OCI-LY3 (cell line): ENCODE data around the gene PATJ.

Experiments used
- EZH2phosphoT487 ChIP-seq: fragments of 200-600 bp; shearing (Covaris generic); IDR thresholded peaks from 2 replicates; pipeline ENCODE4 v1.6.1; 2018; ENCODE audit warnings: antibody characterized with exemption, mixed run types, low read depth
- TF ChIP-seq, protein P1 (sequence below): fragments of 200-600, 300-600 bp; sonication (generic); IDR thresholded peaks from 2 replicates; pipeline ENCODE4 v1.5.1; 2014; ENCODE audit warnings: antibody characterized with exemption, low read length, low read depth

GRCh38 chr1:61782771-61783170, 40.5 kb downstream of the PATJ start:
- TF ChIP-seq, protein P1, sequence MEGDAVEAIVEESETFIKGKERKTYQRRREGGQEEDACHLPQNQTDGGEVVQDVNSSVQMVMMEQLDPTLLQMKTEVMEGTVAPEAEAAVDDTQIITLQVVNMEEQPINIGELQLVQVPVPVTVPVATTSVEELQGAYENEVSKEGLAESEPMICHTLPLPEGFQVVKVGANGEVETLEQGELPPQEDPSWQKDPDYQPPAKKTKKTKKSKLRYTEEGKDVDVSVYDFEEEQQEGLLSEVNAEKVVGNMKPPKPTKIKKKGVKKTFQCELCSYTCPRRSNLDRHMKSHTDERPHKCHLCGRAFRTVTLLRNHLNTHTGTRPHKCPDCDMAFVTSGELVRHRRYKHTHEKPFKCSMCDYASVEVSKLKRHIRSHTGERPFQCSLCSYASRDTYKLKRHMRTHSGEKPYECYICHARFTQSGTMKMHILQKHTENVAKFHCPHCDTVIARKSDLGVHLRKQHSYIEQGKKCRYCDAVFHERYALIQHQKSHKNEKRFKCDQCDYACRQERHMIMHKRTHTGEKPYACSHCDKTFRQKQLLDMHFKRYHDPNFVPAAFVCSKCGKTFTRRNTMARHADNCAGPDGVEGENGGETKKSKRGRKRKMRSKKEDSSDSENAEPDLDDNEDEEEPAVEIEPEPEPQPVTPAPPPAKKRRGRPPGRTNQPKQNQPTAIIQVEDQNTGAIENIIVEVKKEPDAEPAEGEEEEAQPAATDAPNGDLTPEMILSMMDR: no peak
- TF ChIP-seq EZH2phosphoT487: no peak
